Measurements from ENCODE around the gene SLC19A1.

The SLC19A1 gene

GRCh38 chr21:45484318-45484717 lies 57.9 kb downstream of the SLC19A1 start:
- H3K9me3 Mint-ChIP-seq = peaks cover 0 to 4% of the 10 kb centered on the region in 2 donors
- H3K36me3 Mint-ChIP-seq = no peaks in the 10 kb centered on the region
- H3K4me1 Mint-ChIP-seq = peaks cover 16 to 24% of the 10 kb centered on the region in 2 donors
- H3K27me3 Mint-ChIP-seq = no peaks in the 10 kb centered on the region
- DNase-seq (no peak), ATAC-seq (replicated peaks) (no peak)
- H3K4me3 Mint-ChIP-seq = peak overlapping the region; percentile 11 to 28
- no peak overlapping the region for H3K27ac Mint-ChIP-seq

GRCh38 chr21:45482899-45483821 lies 59.1 kb downstream of the SLC19A1 start:
- peaks cover 0 to 4% of the 10 kb centered on the region in 2 donors for H3K9me3 Mint-ChIP-seq
- H3K4me3 Mint-ChIP-seq = peak overlapping the region; percentile 71 to 82
- no peaks in the 10 kb centered on the region for H3K36me3 Mint-ChIP-seq
- peak overlapping the region; percentile 92 for H3K27ac Mint-ChIP-seq
- peak; percentile 47 for DNase-seq
- H3K27me3 Mint-ChIP-seq = no peaks in the 10 kb centered on the region
- peaks cover 22 to 34% of the 10 kb centered on the region in 2 donors for H3K4me1 Mint-ChIP-seq
- peak; percentile 83 to 85 for ATAC-seq (replicated peaks)

GRCh38 chr21:45481977-45482898 lies 60.0 kb downstream of the SLC19A1 start:
- Mint-ChIP-seq H3K9me3 (peaks cover 0 to 4% of the 10 kb centered on the region in 2 donors), H3K27ac (peak overlapping the region; percentile 92), H3K27me3 (no peaks in the 10 kb centered on the region), H3K4me3 (peak overlapping the region; percentile 71 to 82), H3K4me1 (peaks cover 25 to 39% of the 10 kb centered on the region in 2 donors), H3K36me3 (no peaks in the 10 kb centered on the region)
- ATAC-seq (replicated peaks) = no peak
- DNase-seq = no peak

DNA sequence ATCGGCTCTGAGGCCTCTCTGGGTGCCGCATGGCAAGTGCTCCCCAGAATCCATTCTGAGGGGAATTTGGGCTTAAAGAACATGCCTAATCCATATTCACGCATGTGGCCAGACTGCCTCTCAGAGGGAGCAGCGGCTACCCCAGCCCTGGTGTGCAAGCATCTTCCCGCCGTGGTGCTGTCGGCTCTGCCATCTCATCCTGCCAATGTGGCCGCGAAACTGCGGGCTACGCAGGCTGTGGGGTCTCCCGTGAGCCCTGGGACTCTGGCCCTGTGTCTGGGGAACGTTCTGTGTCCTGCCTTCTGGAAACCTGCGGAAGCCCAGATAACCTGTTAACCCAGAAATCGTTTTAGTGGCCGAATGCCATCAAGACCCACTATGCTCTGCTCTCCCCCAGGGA lies 60.7 kb downstream of the SLC19A1 start:
- Mint-ChIP-seq H3K4me1 (peaks cover 27 to 43% of the 10 kb centered on the region in 2 donors), H3K27ac (no peak overlapping the region), H3K36me3 (no peaks in the 10 kb centered on the region), H3K9me3 (peaks cover 0 to 4% of the 10 kb centered on the region in 2 donors), H3K4me3 (no peak overlapping the region), H3K27me3 (no peaks in the 10 kb centered on the region)
- no peak for DNase-seq
- no peak for ATAC-seq (replicated peaks)

- no peak for DNase-seq
- H3K4me3 Mint-ChIP-seq = no peak overlapping the region
- peaks cover 0 to 4% of the 10 kb centered on the region in 2 donors for H3K9me3 Mint-ChIP-seq
- H3K27me3 Mint-ChIP-seq = no peaks in the 10 kb centered on the region
- H3K36me3 Mint-ChIP-seq = no peaks in the 10 kb centered on the region
- ATAC-seq (replicated peaks) = no peak
- H3K27ac Mint-ChIP-seq = no peak overlapping the region
- peaks cover 30 to 43% of the 10 kb centered on the region in 2 donors for H3K4me1 Mint-ChIP-seq
Measured at GRCh38 chr21:45480701-45481500, 61.3 kb downstream of the SLC19A1 start.

- H3K9me3 Mint-ChIP-seq = peaks cover 0 to 4% of the 10 kb centered on the region in 2 donors
Measured at GRCh38 chr21:45479691-45480675, 62.3 kb downstream of the SLC19A1 start.

GRCh38 chr21:45478816-45479669 lies 63.2 kb downstream of the SLC19A1 start:
- peaks cover 4 to 5% of the 10 kb centered on the region in 2 donors for H3K27me3 Mint-ChIP-seq
- peaks cover 0 to 4% of the 10 kb centered on the region in 2 donors for H3K9me3 Mint-ChIP-seq
- ATAC-seq (replicated peaks) (no peak), DNase-seq (no peak)
- H3K27ac Mint-ChIP-seq = peak overlapping the region; percentile 90
- H3K36me3 Mint-ChIP-seq = no peaks in the 10 kb centered on the region
- peak overlapping the region; percentile 34 to 86 for H3K4me3 Mint-ChIP-seq
- H3K4me1 Mint-ChIP-seq = peaks cover 29 to 39% of the 10 kb centered on the region in 2 donors

More at GRCh38 chr21:45479691-45480675, 62.3 kb downstream of the SLC19A1 start:
- H3K27ac Mint-ChIP-seq = no peak overlapping the region
- no peaks in the 10 kb centered on the region for H3K27me3 Mint-ChIP-seq
- DNase-seq (no peak), ATAC-seq (replicated peaks) (no peak)
- no peaks in the 10 kb centered on the region for H3K36me3 Mint-ChIP-seq
- H3K4me1 Mint-ChIP-seq = peaks cover 30 to 43% of the 10 kb centered on the region in 2 donors
- H3K4me3 Mint-ChIP-seq = peak overlapping the region in 1 of 2 donors; percentile 22

- peak; percentile 72 for DNase-seq
- peaks cover 25 to 31% of the 10 kb centered on the region in 2 donors for H3K4me1 Mint-ChIP-seq
- H3K9me3 Mint-ChIP-seq = peaks cover 0 to 3% of the 10 kb centered on the region in 2 donors
Measured at GRCh38 chr21:45478115-45478801, 64.0 kb downstream of the SLC19A1 start.

DNA sequence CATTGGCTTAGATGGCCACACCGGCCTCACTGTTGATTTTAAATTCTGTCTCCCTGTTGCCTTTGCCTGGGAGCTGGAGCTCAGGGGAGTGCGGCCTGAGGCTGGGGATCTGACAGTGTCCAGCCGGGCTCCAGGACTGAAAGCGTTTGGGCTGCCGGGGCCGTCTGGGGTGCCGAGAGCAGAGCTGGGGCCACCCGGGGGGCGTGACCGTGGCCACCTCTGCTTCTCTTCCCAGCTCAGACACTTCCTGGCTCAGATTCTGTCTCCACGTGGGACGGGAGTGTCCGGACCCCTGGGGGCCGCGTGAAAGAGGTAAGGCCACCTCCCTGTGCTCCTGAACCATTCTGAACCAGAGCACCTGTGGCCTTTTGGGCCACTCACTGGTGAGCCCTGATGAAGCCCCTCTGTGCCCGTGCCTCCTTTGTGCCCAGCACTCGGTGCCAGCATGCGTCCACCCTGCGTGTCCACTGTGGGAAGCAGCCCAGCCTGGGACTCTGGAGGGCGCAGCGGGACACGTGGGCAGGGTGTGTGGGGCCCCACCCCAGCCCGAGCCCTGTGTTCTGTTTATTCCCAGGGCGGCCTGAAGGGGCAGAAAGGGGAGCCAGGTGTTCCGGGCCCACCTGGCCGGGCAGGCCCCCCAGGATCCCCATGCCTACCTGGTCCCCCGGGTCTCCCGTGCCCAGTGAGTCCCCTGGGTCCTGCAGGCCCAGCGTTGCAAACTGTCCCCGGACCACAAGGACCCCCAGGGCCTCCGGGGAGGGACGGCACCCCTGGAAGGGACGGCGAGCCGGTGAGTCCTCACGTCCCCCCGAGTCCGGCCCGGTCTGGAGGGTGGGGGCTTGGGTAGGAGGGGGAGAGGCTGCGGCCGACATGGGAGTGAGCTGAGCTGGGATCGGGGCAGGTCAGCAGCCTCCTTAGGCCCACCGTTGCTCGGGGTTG lies 64.8 kb downstream of the SLC19A1 start:
- Mint-ChIP-seq H3K36me3 (no peaks in the 10 kb centered on the region), H3K9me3 (peaks cover 0 to 3% of the 10 kb centered on the region in 2 donors), H3K27me3 (peaks cover 5 to 7% of the 10 kb centered on the region in 2 donors), H3K4me3 (peak overlapping the region; percentile 80 to 86), H3K4me1 (peaks cover 21 to 23% of the 10 kb centered on the region in 2 donors), H3K27ac (peak overlapping the region; percentile 90)
- DNase-seq = no peak
- ATAC-seq (replicated peaks) = no peak

More at GRCh38 chr21:45478115-45478801, 64.0 kb downstream of the SLC19A1 start:
- peak overlapping the region; percentile 80 to 86 for H3K4me3 Mint-ChIP-seq
- ATAC-seq (replicated peaks) = peak; percentile 81 to 82
- H3K27me3 Mint-ChIP-seq = peaks cover 5 to 7% of the 10 kb centered on the region in 2 donors
- peak overlapping the region; percentile 90 for H3K27ac Mint-ChIP-seq
- H3K36me3 Mint-ChIP-seq = no peaks in the 10 kb centered on the region

GRCh38 chr21:45476582-45476981 lies 65.7 kb downstream of the SLC19A1 start:
- peaks cover 21 to 23% of the 10 kb centered on the region in 2 donors for H3K4me1 Mint-ChIP-seq
- no peak for ATAC-seq (replicated peaks)
- H3K4me3 Mint-ChIP-seq = peak overlapping the region in 1 of 2 donors; percentile 8
- no peak for DNase-seq
- H3K9me3 Mint-ChIP-seq = peaks cover 0 to 3% of the 10 kb centered on the region in 2 donors
- peaks cover 5 to 7% of the 10 kb centered on the region in 2 donors for H3K27me3 Mint-ChIP-seq
- H3K27ac Mint-ChIP-seq = no peak overlapping the region
- H3K36me3 Mint-ChIP-seq = no peaks in the 10 kb centered on the region
